Measurements from ENCODE around the gene CIZ1. TPM values are rescaled to one million over a fixed set of nuclear protein-coding genes. Genes with fewer than 3 reads are reported as not detected.

Gene CIZ1
- total and polyA plus RNA-seq, 9 of the 15 experiments (the other 6 are each of a cell fraction or from before 2014, with no cell fraction given): 6.6 to 329 (median 87.8) TPM

DNA sequence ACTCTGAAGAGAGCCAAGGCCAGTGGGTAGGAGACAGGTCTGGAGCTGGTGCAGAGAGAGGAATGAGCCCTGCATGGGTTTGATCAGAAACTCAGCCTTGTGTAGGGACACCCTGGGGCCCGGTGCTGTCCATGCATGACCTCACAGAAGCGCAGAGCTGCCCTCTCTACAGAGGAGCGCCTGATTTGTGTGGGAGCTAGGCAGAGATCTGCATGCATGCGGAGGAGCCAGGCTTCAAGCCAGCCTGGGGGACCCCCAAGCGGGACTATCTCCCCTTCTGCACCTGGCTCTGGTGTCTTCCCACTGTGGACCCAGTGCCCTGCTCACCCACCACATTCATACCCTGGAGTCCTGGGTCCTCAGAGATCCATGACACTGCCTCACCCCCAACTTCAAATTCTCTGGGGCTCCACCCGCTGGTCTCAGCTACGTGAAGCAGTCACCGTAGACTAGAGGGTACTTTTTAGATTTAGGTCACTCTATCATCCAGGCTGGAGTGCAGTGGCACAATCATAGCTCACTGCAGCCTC is 44.7 kb downstream of the CIZ1 start:
- Histone ChIP-seq H2AFZ (ENCODE audit: low read depth, low read length) (no peak overlapping the region), H4K20me1 (replicated peaks; ENCODE audit: control insufficient read depth, insufficient read depth, low read length) (no peaks in the 10 kb centered on the region), H3K4me2 (ENCODE audit: insufficient read depth, low read length) (no peak overlapping the region), H3K9ac (ENCODE audit: insufficient read depth in 1 of 2, low read depth in 2 of 2, low read length in 2 of 2) (peak overlapping the region in 1 of 2 experiments; percentile 53; a peak in 1 of 4 replicates), H3K79me2 (ENCODE audit: control insufficient read depth, insufficient read depth, low read length) (no peaks in the 10 kb centered on the region), H3K9me1 (ENCODE audit: control insufficient read depth, insufficient read depth, low read length) (peaks cover 8% of the 10 kb centered on the region), H3K4me1 (replicated peaks in 1 of 2; ENCODE audit: control insufficient read depth in 2 of 2, insufficient read depth in 2 of 2, low read length in 2 of 2) (peaks cover 31 to 69% of the 10 kb centered on the region in 2 experiments), H3K9me3 (replicated peaks; ENCODE audit: control insufficient read depth, insufficient read depth, low read depth, low read length) (no peaks in the 10 kb centered on the region), H3K27me3 (ENCODE audit: control insufficient read depth in 2 of 2, insufficient read depth in 2 of 2, low read length in 2 of 2) (no peaks in the 10 kb centered on the region), H3K27ac (ENCODE audit: extremely low read depth, low read depth, low read length) (no peak overlapping the region), H3K4me3 (no peak overlapping the region), H3K36me3 (ENCODE audit: control insufficient read depth, insufficient read depth, low read length) (no peaks in the 10 kb centered on the region)
- WGBS (ENCODE audit: insufficient coverage, low coverage, missing lambda C conversion rate): 44% methylated on average over 8 of the region's 8 CpGs
- in situ Hi-C loops (cut with MboI) (no loop called here), intact Hi-C loops (cut with micrococcal nuclease) (no loop called here)
- DNase-seq (ENCODE audit: extremely low read depth in 1 of 4, low spot score in 3 of 4): peak in 2 of 4 experiments; percentile 15 to 21
- TF ChIP-seq CBX8 (IDR thresholded peaks at IDR 0.05; ENCODE audit: borderline replicate concordance, extremely low read depth, low read depth, low read length, poor library complexity, severe bottlenecking): no peak
- no peak for TF ChIP-seq ZNF143 (CRISPR knock-in tag; IDR thresholded peaks at IDR 0.05)
- no peak for TF ChIP-seq MCM2 (IDR thresholded peaks at IDR 0.05; ENCODE audit: low read depth)
- TF ChIP-seq MCM3 (IDR thresholded peaks at IDR 0.05): no peak
- no peak for TF ChIP-seq ESRRA (IDR thresholded peaks at IDR 0.05; ENCODE audit: borderline replicate concordance, low read depth)
- no peak for TF ChIP-seq DMBX1 (CRISPR knock-in tag; IDR thresholded peaks at IDR 0.05; ENCODE audit: borderline replicate concordance)
- TF ChIP-seq, protein P1, sequence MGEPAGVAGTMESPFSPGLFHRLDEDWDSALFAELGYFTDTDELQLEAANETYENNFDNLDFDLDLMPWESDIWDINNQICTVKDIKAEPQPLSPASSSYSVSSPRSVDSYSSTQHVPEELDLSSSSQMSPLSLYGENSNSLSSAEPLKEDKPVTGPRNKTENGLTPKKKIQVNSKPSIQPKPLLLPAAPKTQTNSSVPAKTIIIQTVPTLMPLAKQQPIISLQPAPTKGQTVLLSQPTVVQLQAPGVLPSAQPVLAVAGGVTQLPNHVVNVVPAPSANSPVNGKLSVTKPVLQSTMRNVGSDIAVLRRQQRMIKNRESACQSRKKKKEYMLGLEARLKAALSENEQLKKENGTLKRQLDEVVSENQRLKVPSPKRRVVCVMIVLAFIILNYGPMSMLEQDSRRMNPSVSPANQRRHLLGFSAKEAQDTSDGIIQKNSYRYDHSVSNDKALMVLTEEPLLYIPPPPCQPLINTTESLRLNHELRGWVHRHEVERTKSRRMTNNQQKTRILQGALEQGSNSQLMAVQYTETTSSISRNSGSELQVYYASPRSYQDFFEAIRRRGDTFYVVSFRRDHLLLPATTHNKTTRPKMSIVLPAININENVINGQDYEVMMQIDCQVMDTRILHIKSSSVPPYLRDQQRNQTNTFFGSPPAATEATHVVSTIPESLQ (CRISPR knock-in tag; IDR thresholded peaks at IDR 0.05): no peak
- no peak for TF ChIP-seq CHD4 (IDR thresholded peaks at IDR 0.05; ENCODE audit: insufficient read depth, insufficient replicate concordance, low read depth, low read length, poor library complexity, severe bottlenecking)
- no peak for TF ChIP-seq ZFP1 (CRISPR knock-in tag; IDR thresholded peaks at IDR 0.05)
- no peak for TF ChIP-seq ASH1L (IDR thresholded peaks at IDR 0.05; ENCODE audit: borderline replicate concordance, low read depth, partially characterized antibody)
- no peak for TF ChIP-seq MTF1 (CRISPR knock-in tag; IDR thresholded peaks at IDR 0.05; ENCODE audit: borderline replicate concordance)
- no peak for TF ChIP-seq CHD1 (IDR thresholded peaks at IDR 0.05; ENCODE audit: low read length)
- TF ChIP-seq, protein P2, sequence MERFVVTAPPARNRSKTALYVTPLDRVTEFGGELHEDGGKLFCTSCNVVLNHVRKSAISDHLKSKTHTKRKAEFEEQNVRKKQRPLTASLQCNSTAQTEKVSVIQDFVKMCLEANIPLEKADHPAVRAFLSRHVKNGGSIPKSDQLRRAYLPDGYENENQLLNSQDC (CRISPR knock-in tag; IDR thresholded peaks at IDR 0.05): no peak
- no peak for TF ChIP-seq RAD51 (IDR thresholded peaks at IDR 0.05; ENCODE audit: borderline replicate concordance, low read depth)
- no peak for TF ChIP-seq BDP1 (IDR thresholded peaks at IDR 0.05; ENCODE audit: insufficient read depth, insufficient read length)
- TF ChIP-seq TBP (optimal IDR thresholded peaks at IDR 0.05; ENCODE audit: low read depth, low read length): no peak
- TF ChIP-seq KLF1 (tag; IDR thresholded peaks at IDR 0.05): no peak
- FAIRE-seq: no peak
- ChIA-PET CTCF (ENCODE audit: low intra/inter-chr PET ratio) (no interaction called here), POLR2A (interaction anchor here (0.6 to 0.8 kb wide), 4 partner anchors 11 to 192 kb away, joined by 3 to 6 read pairs (median 3); partner anchors contain the start of gene BBLN)
- BruUV-seq (replicated peaks): no TSS peak
- ATAC-seq: no peak

All from K562 (cell line).